ENCODE results near the gene FAIM2.

The FAIM2 gene

DNA sequence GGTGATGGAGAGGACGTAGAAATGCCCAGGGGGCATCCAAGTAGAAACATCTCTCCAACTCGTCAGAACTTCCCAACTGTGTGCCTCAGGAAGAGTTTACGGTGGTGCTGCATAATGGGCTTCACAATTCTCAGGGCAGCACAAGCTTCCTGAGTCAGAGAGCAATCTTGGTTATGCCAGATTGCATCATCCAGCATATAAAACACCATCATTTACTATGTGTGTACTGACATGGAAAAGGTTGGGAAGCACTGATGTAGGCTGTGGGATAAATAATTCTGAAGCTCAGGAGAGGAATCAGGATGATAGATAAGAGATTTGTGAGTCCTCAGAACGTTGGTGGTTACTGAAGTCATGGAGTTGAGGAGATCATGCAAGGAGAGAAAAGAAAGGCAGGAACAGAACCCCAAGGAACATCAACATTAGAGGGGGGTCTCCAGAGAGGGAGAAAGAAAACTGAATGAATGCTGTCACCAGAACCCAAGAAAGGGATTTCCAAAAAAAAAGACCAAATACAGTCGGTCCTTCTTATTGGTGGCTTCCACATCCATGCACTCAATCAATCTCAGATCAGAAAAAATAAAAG lies 70.8 kb downstream of the FAIM2 start:
- no peaks in the 10 kb centered on the region for H3K36me3 ChIP-seq
- no peak overlapping the region for H3K4me3 ChIP-seq
- H3K4me2 ChIP-seq, result peak overlapping the region in 1 of 11 experiments; percentile 9; a peak in 1 of 22 replicates
- TF ChIP-seq Cebpa-rat (IDR thresholded peaks at IDR 0.05), result no peak
- no peaks in the 10 kb centered on the region for H3K9me3 ChIP-seq (replicated peaks in 1 of 11)
- H4K20me1 ChIP-seq, result no peaks in the 10 kb centered on the region
- peaks cover 9 to 19% (median 12%) of the 10 kb centered on the region in 10 experiments for H3K4me1 ChIP-seq
- H3K9ac ChIP-seq, result no peak overlapping the region
- H3K27me3 ChIP-seq, result no peaks in the 10 kb centered on the region
- no peak overlapping the region for H3K27ac ChIP-seq

DNA sequence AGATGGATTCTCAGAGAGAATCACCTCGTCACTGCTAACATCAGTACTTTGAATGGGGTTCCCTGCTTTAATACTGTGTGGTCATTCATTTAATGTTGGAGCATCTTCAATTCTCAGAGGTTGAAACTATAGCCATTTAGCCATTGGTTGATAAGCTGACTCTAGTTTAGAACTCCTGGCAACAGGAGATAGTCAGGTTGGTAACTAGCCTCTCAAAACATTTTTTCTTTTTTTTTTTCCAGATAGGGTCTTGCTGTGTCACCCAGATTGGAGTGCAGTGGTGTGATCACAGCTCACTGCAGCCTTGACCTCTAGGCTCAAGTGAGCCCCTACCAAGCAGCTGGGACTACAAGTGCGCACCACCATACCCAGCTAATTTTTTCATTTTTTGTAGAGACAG lies 72.0 kb downstream of the FAIM2 start:
- Histone ChIP-seq H3K4me2 (no peak overlapping the region), H3K9ac (no peak overlapping the region), H3K9me3 (replicated peaks in 1 of 11) (no peaks in the 10 kb centered on the region), H3K4me3 (no peak overlapping the region), H3K4me1 (peaks cover 16 to 26% (median 21%) of the 10 kb centered on the region in 10 experiments), H3K27ac (no peak overlapping the region), H3K36me3 (no peaks in the 10 kb centered on the region), H4K20me1 (peaks cover 0 to 10% (median 9%) of the 10 kb centered on the region in 11 experiments; a peak in 17 of 22 replicates), H3K27me3 (no peaks in the 10 kb centered on the region)
- no peak for TF ChIP-seq Cebpa-rat (IDR thresholded peaks at IDR 0.05)

DNA sequence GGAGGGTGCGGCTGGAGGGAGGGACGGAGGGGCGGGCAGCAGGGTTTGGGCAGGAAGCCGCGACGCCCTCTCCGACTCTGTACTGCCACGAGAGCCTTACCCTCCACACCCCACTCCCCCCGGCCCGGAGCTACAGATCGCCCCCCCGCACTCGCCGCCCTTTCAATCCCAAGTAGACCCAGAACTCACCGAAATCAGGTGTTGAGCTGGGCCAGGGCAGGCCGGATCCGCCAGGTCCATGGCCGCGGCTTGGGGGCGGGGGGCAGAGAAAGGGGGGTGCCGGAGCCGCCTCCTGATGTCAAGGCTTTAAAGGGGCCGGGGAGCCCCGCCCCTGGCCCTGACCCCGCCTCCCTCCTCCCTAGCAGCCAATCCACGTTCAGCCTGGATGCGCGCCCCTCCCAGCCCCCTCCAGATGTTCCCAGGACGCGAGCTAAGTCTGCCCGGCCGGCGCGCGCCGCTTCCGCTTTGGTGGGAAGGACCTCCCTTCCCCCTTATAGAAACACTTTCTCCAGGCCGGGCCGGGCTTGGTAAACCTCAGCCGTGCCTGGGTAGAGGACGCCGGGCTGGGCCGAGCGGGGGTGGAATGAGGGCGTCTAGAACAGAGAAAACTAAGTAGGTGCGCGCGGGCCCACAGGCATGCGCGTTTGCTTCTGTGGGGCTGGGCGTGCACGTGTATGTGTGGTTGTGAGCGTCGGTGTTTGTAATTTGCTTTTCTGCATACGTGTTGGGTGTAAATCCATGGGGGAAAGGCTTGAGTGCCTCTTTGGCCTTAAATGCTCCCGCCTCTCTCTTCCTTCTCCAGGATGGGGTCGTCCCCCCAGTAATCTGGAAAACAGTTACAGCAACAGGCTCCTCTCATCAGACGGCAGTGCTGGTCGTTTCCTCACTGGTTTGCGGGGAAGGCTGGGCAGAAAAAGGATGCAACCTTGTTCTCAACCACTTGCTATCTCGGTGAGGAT lies 75.3 kb downstream of the FAIM2 start, which contains the start of gene NCKAP5L:
NCKAP5L (minus strand) TSS at position 281 of the 959 bp plus-strand sequence. CDS start 24,369 bp downstream, outside the sequence.
- H3K9ac ChIP-seq, result peak within 1 kb of the TSS; percentile 71 to 84 (median 82)
- H3K27ac ChIP-seq, result peak within 1 kb of the TSS; percentile 41 to 84 (median 75); a peak in 21 of 22 replicates
- H3K9me3 ChIP-seq (replicated peaks in 1 of 11), result no peaks in the 10 kb centered on the region
- peak within 1 kb of the TSS; percentile 92 to 100 (median 97) for H3K4me2 ChIP-seq
- TF ChIP-seq Cebpa-rat (IDR thresholded peaks at IDR 0.05), result no peak
- H3K4me3 ChIP-seq, result peak within 1 kb of the TSS; percentile 66 to 84 (median 70)
- peaks cover 45 to 59% (median 51%) of the 10 kb centered on the region in 10 experiments for H3K4me1 ChIP-seq
- H3K27me3 ChIP-seq, result no peaks in the 10 kb centered on the region
- peaks cover 0 to 8% (median 0%) of the 10 kb centered on the region in 11 experiments; a peak in 7 of 22 replicates for H3K36me3 ChIP-seq
- H4K20me1 ChIP-seq, result peaks cover 0 to 43% (median 37%) of the 10 kb centered on the region in 11 experiments; a peak in 20 of 22 replicates

DNA sequence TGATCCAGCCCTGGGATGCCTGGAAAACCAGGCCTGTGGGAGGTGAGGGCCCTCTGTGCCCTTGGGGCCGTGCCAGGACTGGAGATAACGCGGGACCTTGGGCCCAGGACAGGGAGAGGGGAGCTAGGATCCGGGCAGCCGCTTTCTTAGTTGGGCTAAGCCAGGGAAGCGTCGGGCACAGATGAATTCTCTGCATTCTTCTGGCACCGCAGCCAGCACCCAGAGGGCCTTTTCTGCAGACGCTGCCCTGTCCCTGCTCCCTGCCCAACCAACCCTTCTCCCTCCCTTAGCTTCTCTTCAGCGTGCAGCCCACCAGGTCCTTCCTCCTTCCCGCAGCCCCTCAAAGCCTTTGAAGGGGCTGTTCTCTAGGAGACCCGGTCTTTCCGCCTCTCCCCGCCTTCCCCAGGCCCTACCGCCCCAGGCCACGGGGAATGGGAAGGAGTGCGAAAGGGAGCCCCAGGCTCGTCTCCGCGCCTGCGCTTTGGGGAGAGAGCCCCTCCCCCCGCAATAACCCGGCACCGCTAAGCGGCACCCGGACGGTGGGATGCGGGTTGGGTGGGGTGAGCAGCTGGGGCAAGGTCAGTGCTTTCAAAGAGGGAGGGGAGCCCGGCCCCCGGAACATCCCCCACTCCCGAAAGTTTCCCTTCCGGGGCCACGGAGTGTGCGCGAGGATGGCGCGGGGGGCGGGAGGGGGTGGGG lies 76.2 kb downstream of the FAIM2 start:
- H3K4me1 ChIP-seq, result peaks cover 49 to 63% (median 59%) of the 10 kb centered on the region in 10 experiments
- H3K9ac ChIP-seq, result peak overlapping the region; percentile 71 to 84 (median 82)
- peaks cover 0 to 17% (median 7%) of the 10 kb centered on the region in 11 experiments; a peak in 14 of 22 replicates for H3K36me3 ChIP-seq
- no peaks in the 10 kb centered on the region for H3K27me3 ChIP-seq
- H3K4me2 ChIP-seq, result peak overlapping the region; percentile 92 to 100 (median 97)
- H3K4me3 ChIP-seq, result peak overlapping the region; percentile 66 to 84 (median 70)
- no peaks in the 10 kb centered on the region for H3K9me3 ChIP-seq (replicated peaks in 1 of 11)
- no peak for TF ChIP-seq Cebpa-rat (IDR thresholded peaks at IDR 0.05)
- peaks cover 0 to 52% (median 45%) of the 10 kb centered on the region in 11 experiments; a peak in 20 of 22 replicates for H4K20me1 ChIP-seq
- peak overlapping the region; percentile 41 to 84 (median 75); a peak in 20 of 22 replicates for H3K27ac ChIP-seq

DNA sequence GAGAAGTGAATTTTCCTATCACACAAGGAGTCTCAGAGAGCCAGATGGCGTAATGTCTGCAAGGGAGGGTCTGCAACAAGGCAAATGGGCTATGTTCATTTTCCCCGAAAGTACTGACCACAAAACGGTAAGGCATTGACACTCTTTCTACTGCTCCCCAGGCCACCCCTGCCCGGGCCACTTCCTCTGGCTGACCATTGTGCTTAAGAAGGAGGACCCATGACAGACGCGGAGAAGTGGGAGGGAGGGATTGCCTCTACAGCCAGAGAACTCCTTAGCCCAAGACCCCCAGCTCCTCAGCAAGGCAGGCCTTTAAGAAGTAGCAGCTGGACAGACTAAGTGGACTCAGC lies 76.7 kb downstream of the FAIM2 start:
- H3K4me3 ChIP-seq, result peak overlapping the region; percentile 66 to 84 (median 70)
- H3K36me3 ChIP-seq, result peaks cover 0 to 22% (median 12%) of the 10 kb centered on the region in 11 experiments; a peak in 15 of 22 replicates
- H3K27me3 ChIP-seq, result no peaks in the 10 kb centered on the region
- no peaks in the 10 kb centered on the region for H3K9me3 ChIP-seq (replicated peaks in 1 of 11)
- H3K27ac ChIP-seq, result peak overlapping the region; percentile 19 to 84 (median 75); a peak in 18 of 22 replicates
- no peak for TF ChIP-seq Cebpa-rat (IDR thresholded peaks at IDR 0.05)
- peak overlapping the region; percentile 92 to 100 (median 97) for H3K4me2 ChIP-seq
- peak overlapping the region; percentile 71 to 84 (median 82) for H3K9ac ChIP-seq
- H3K4me1 ChIP-seq, result peaks cover 54 to 68% (median 64%) of the 10 kb centered on the region in 10 experiments
- peaks cover 0 to 53% (median 45%) of the 10 kb centered on the region in 11 experiments; a peak in 20 of 22 replicates for H4K20me1 ChIP-seq

DNA sequence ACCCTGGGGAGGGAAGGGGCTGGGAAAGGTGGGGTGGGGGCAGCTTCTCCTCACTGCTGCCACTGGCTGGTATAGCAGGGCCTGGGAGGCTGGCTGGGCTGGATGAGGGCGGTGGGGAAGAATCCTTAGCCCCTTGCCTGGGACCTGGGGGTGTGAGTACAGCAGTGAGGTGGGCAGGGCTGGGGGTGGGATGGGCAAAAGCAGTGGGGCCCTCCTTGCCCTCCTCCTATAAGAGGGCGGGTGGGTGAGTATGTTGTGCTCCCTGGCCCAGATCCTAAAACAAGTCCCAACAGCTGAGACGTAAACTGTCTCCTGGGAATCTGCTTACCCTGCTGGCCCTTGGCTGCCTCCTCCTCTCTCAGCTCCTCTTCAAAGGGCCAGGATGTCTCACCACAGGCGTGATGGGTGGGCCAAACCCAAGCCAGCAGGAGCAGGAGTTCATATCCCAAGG lies 77.7 kb downstream of the FAIM2 start:
- Histone ChIP-seq H4K20me1 (peaks cover 0 to 62% (median 45%) of the 10 kb centered on the region in 11 experiments; a peak in 21 of 22 replicates), H3K4me3 (peak overlapping the region in 3 of 10 experiments; percentile 67 to 84 (median 77); a peak in 5 of 20 replicates), H3K36me3 (peaks cover 0 to 25% (median 13%) of the 10 kb centered on the region in 11 experiments; a peak in 15 of 22 replicates), H3K27ac (peak overlapping the region in 8 of 11 experiments; percentile 46 to 94 (median 79); a peak in 13 of 22 replicates), H3K4me1 (peaks cover 65 to 78% (median 74%) of the 10 kb centered on the region in 10 experiments), H3K9me3 (replicated peaks in 1 of 11) (no peaks in the 10 kb centered on the region), H3K4me2 (peak overlapping the region; percentile 92 to 100 (median 97)), H3K27me3 (no peaks in the 10 kb centered on the region), H3K9ac (peak overlapping the region in 7 of 11 experiments; percentile 21 to 84 (median 81); a peak in 9 of 22 replicates)
- TF ChIP-seq Cebpa-rat (IDR thresholded peaks at IDR 0.05), result no peak

DNA sequence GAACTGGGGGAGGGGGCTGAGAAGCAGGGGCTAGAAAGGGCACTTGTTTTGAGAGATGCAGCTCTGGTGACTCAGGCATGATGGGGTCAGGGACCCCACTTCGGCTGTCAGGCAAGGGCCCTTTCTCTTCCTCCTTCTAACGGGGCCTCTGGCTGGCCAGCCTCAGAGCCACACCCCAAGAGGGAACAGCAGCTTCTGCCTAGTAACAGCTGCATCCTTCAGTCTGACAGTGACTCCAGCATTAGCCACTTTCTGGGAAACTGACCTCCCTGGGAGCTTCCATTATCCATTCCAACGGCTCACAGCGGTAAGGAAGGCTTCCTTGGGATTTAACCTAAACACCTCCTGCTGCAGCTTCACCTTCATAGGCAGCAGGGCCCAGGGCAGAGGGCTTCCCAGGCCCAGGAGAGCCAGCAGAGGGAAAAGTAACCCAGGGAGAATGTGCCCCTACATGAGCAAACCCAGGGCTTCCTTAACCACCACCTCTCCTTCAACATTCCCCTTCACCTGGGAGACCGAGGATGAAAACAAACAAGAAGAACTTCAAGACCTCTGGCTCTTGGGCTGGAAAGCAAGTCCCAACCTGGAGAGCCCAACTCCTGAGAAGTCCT lies 78.2 kb downstream of the FAIM2 start:
- no peaks in the 10 kb centered on the region for H3K9me3 ChIP-seq (replicated peaks in 1 of 11)
- H3K4me1 ChIP-seq, result peaks cover 70 to 84% (median 80%) of the 10 kb centered on the region in 10 experiments
- H3K27me3 ChIP-seq, result no peaks in the 10 kb centered on the region
- H3K36me3 ChIP-seq, result peaks cover 0 to 25% (median 13%) of the 10 kb centered on the region in 11 experiments; a peak in 15 of 22 replicates
- peaks cover 3 to 67% (median 45%) of the 10 kb centered on the region in 11 experiments; a peak in 21 of 22 replicates for H4K20me1 ChIP-seq
- peak overlapping the region in 5 of 10 experiments; percentile 29 to 77 (median 58); a peak in 9 of 20 replicates for H3K4me3 ChIP-seq
- H3K27ac ChIP-seq, result peak overlapping the region in 9 of 11 experiments; percentile 46 to 94 (median 74); a peak in 18 of 22 replicates
- TF ChIP-seq Cebpa-rat (IDR thresholded peaks at IDR 0.05), result no peak
- peak overlapping the region in 7 of 11 experiments; percentile 21 to 83 (median 70); a peak in 12 of 22 replicates for H3K9ac ChIP-seq
- H3K4me2 ChIP-seq, result peak overlapping the region; percentile 53 to 100 (median 96)

All from BLaER1 treated with 17β-estradiol and CSF1 and Interleukin-3, amounts not matched to agents 10 nM and 100 nM (cell line).